ENCODE results near the gene ADAM12. TPM values are rescaled to one million over a fixed set of nuclear protein-coding genes. Genes with fewer than 3 reads are reported as not detected.

ADAM12 gene
- total and polyA plus RNA-seq, 4 donors, result 0.03 to 0.33 (median 0.19) TPM

GRCh38 chr10:125967533-125967932 lies 420.7 kb downstream of the ADAM12 start:
- Histone ChIP-seq H3K9ac (ENCODE audit: low read depth in 1 of 2, low read length in 2 of 2) (no peak overlapping the region), H3K27ac (ENCODE audit: low read depth in 1 of 2, low read length in 2 of 2) (no peak overlapping the region), H3K4me1 (ENCODE audit: control insufficient read depth in 4 of 4, insufficient read depth in 4 of 4, low read length in 3 of 4) (no peaks in the 10 kb centered on the region), H3K27me3 (ENCODE audit: control insufficient read depth in 4 of 4, insufficient read depth in 4 of 4, low read length in 3 of 4) (peaks cover 0 to 5% (median 0%) of the 10 kb centered on the region in 4 donors), H3K4me3 (ENCODE audit: low read depth in 1 of 3, low read length in 3 of 3) (no peak overlapping the region), H3K36me3 (ENCODE audit: control insufficient read depth in 4 of 4, insufficient read depth in 3 of 4, low read depth in 1 of 4, low read length in 3 of 4) (no peaks in the 10 kb centered on the region), H3K9me3 (ENCODE audit: control insufficient read depth in 4 of 4, low read length in 3 of 4) (no peaks in the 10 kb centered on the region)
- TF ChIP-seq SP1 (IDR thresholded peaks at IDR 0.05) (no peak), ATF3 (IDR thresholded peaks at IDR 0.05) (no peak)
- DNase-seq (ENCODE audit: low spot score), result no peak
- 64% methylated on average over 1 of the region's 1 CpG for WGBS

GRCh38 chr10:125964558-125964957 lies 423.7 kb downstream of the ADAM12 start:
- no peaks in the 10 kb centered on the region for H3K36me3 ChIP-seq (ENCODE audit: control insufficient read depth in 4 of 4, insufficient read depth in 3 of 4, low read depth in 1 of 4, low read length in 3 of 4)
- peaks cover 0 to 3% (median 0%) of the 10 kb centered on the region in 4 donors for H3K9me3 ChIP-seq (ENCODE audit: control insufficient read depth in 4 of 4, low read length in 3 of 4)
- TF ChIP-seq GABPA (IDR thresholded peaks at IDR 0.05 in 1 of 2, conservative IDR thresholded peaks at IDR 0.05 in 1 of 2) (no peak), EGR1 (IDR thresholded peaks at IDR 0.05; ENCODE audit: low read depth in 2 of 2) (no peak), HNF4G (IDR thresholded peaks at IDR 0.05) (no peak), TAF1 (conservative IDR thresholded peaks at IDR 0.05) (no peak), RXRA (IDR thresholded peaks at IDR 0.05) (no peak), FOXA2 (IDR thresholded peaks at IDR 0.05) (no peak), NR2F2 (IDR thresholded peaks at IDR 0.05) (no peak), JUND (IDR thresholded peaks at IDR 0.05) (no peak), YY1 (IDR thresholded peaks at IDR 0.05) (no peak), ZBTB33 (IDR thresholded peaks at IDR 0.05) (no peak), RAD21 (IDR thresholded peaks at IDR 0.05) (no peak), SP1 (IDR thresholded peaks at IDR 0.05) (no peak), ATF3 (IDR thresholded peaks at IDR 0.05) (no peak)
- WGBS, result 91% methylated on average over 2 of the region's 2 CpGs
- H3K4me1 ChIP-seq (ENCODE audit: control insufficient read depth in 4 of 4, insufficient read depth in 4 of 4, low read length in 3 of 4), result no peaks in the 10 kb centered on the region
- no peak overlapping the region for H3K9ac ChIP-seq (ENCODE audit: low read depth in 1 of 2, low read length in 2 of 2)
- H3K27ac ChIP-seq (ENCODE audit: low read depth in 1 of 2, low read length in 2 of 2), result no peak overlapping the region
- no peak for DNase-seq (ENCODE audit: low spot score)
- peaks cover 0 to 5% (median 0%) of the 10 kb centered on the region in 4 donors for H3K27me3 ChIP-seq (ENCODE audit: control insufficient read depth in 4 of 4, insufficient read depth in 4 of 4, low read length in 3 of 4)
- H3K4me3 ChIP-seq (ENCODE audit: low read depth in 1 of 3, low read length in 3 of 3), result no peak overlapping the region

Small RNAs within 50 kb of the gene (small RNA-seq; reads per million reads assigned to genes)
- not detected for gene RNA5SP328

Measured in liver (tissue), 10 donors.